Measurements from ENCODE around the gene MTERF2. TPM values are rescaled to one million over a fixed set of nuclear protein-coding genes. Genes with fewer than 3 reads are reported as not detected.

MTERF2 gene
- total RNA-seq, 1 experiment from 2014 or later = 10.9 TPM

GRCh38 chr12:106945261-106945851 lies 41.6 kb downstream of the MTERF2 start:
- H3K9me3 ChIP-seq (ENCODE audit: control insufficient read depth, insufficient read depth, low read depth, low read length) = peaks cover 14% of the 10 kb centered on the region; the same call in 1 of the 2 replicates
- in situ Hi-C loops (cut with HindIII; ENCODE audit: low pct_unique_long_range_greater_than_20kb, low sequenced_read_pairs) (no loop called here), intact Hi-C loops (cut with micrococcal nuclease; ENCODE audit: unreplicated experiment) (no loop called here)
- CTCF ChIA-PET = no interaction called here
- no peaks in the 10 kb centered on the region for H3K4me1 ChIP-seq (ENCODE audit: control insufficient read depth, insufficient read depth, low read length)
- no peaks in the 10 kb centered on the region for H3K36me3 ChIP-seq (ENCODE audit: control insufficient read depth, insufficient read depth, low read length)
- no TSS peak for BruUV-seq (replicated peaks)
- DNase-seq (ENCODE audit: low read depth, low spot score) (no peak), ATAC-seq (no peak)
- TF ChIP-seq, protein P1, sequence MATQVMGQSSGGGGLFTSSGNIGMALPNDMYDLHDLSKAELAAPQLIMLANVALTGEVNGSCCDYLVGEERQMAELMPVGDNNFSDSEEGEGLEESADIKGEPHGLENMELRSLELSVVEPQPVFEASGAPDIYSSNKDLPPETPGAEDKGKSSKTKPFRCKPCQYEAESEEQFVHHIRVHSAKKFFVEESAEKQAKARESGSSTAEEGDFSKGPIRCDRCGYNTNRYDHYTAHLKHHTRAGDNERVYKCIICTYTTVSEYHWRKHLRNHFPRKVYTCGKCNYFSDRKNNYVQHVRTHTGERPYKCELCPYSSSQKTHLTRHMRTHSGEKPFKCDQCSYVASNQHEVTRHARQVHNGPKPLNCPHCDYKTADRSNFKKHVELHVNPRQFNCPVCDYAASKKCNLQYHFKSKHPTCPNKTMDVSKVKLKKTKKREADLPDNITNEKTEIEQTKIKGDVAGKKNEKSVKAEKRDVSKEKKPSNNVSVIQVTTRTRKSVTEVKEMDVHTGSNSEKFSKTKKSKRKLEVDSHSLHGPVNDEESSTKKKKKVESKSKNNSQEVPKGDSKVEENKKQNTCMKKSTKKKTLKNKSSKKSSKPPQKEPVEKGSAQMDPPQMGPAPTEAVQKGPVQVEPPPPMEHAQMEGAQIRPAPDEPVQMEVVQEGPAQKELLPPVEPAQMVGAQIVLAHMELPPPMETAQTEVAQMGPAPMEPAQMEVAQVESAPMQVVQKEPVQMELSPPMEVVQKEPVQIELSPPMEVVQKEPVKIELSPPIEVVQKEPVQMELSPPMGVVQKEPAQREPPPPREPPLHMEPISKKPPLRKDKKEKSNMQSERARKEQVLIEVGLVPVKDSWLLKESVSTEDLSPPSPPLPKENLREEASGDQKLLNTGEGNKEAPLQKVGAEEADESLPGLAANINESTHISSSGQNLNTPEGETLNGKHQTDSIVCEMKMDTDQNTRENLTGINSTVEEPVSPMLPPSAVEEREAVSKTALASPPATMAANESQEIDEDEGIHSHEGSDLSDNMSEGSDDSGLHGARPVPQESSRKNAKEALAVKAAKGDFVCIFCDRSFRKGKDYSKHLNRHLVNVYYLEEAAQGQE (IDR thresholded peaks at IDR 0.05; ENCODE audit: insufficient read depth in 1 of 2, low read depth in 2 of 2, low read length in 1 of 2) = no peak
- H3K27me3 ChIP-seq (ENCODE audit: control insufficient read depth, insufficient read depth, low read length) = no peaks in the 10 kb centered on the region
- no peak overlapping the region for H3K27ac ChIP-seq (ENCODE audit: low read length)
- no peak overlapping the region for H3K4me3 ChIP-seq (ENCODE audit: low read depth in 2 of 2, low read length in 2 of 2)
- POLR2A ChIA-PET = no interaction called here

DNA sequence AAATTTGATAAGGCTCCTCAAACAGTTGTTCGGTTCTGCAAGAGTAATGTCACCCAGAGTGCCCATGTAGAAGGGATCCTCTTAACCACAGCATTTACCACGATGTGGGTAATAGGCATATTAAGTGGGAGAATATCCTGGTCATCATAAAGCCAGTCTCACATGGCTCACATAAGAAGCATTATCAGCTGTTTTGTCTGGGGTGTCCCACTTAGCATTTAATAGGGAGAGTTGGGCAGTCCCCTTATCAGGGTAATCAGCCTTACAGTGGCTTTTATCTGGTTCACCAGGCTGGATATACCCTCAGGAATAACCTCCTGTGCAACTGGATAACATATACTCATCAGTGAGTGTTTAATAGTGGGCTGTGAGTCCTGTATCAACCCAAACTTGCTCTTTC lies 44.2 kb downstream of the MTERF2 start:
- no peak for DNase-seq (ENCODE audit: low read depth, low spot score)
- H3K4me1 ChIP-seq (ENCODE audit: control insufficient read depth, insufficient read depth, low read length) = no peaks in the 10 kb centered on the region
- in situ Hi-C loops (cut with HindIII; ENCODE audit: low pct_unique_long_range_greater_than_20kb, low sequenced_read_pairs) (no loop called here), intact Hi-C loops (cut with micrococcal nuclease; ENCODE audit: unreplicated experiment) (no loop called here)
- no peak overlapping the region for H3K27ac ChIP-seq (ENCODE audit: low read length)
- ChIA-PET CTCF (no interaction called here), POLR2A (no interaction called here)
- H3K9me3 ChIP-seq (ENCODE audit: control insufficient read depth, insufficient read depth, low read depth, low read length) = peaks cover 14% of the 10 kb centered on the region; the same call in 1 of the 2 replicates
- no peaks in the 10 kb centered on the region for H3K36me3 ChIP-seq (ENCODE audit: control insufficient read depth, insufficient read depth, low read length)
- H3K27me3 ChIP-seq (ENCODE audit: control insufficient read depth, insufficient read depth, low read length) = no peaks in the 10 kb centered on the region
- H3K4me3 ChIP-seq (ENCODE audit: low read depth in 2 of 2, low read length in 2 of 2) = no peak overlapping the region
- TF ChIP-seq TCF7L2 (IDR thresholded peaks at IDR 0.05; ENCODE audit: low read depth, low read length) = no peak
- TF ChIP-seq, protein P1 (IDR thresholded peaks at IDR 0.05; ENCODE audit: insufficient read depth in 1 of 2, low read depth in 2 of 2, low read length in 1 of 2) = no peak
- no peak for ATAC-seq
- BruUV-seq (replicated peaks) = no TSS peak

DNA sequence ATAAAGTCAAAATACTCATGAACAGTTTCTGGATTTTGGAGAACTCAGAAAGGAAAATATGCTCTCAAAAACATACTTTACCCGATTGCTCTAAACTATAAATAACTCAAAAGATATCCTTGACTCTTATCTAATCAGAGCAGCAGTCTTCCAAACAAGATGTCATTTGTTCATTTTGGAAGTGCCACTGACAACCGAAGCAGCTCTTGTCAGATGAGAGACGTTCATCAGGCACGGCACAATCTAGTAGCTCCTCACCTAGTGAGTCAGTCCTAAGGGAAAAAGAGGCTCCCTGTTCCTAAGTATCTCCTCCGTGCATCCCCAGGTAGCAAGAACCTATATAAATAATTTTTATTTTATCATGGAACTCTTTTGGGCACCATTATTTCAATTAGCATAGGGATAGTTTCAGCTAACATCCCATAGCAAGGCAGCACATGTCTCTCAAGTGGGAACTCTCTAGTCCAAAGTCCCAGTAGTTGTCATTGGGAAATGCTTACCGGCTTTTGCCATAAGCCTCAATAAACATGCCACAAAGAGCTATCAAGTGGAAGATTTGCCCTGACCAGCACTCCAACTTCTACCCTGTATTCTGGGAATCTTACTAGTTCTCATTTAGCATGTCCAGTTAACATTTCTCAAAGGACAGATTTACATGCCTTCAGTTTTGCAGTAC lies 45.3 kb downstream of the MTERF2 start:
- Histone ChIP-seq H3K36me3 (ENCODE audit: control insufficient read depth, insufficient read depth, low read length) (no peaks in the 10 kb centered on the region), H3K9me3 (ENCODE audit: control insufficient read depth, insufficient read depth, low read depth, low read length) (peaks cover 14% of the 10 kb centered on the region; the same call in 1 of the 2 replicates), H3K4me3 (ENCODE audit: low read depth in 2 of 2, low read length in 2 of 2) (no peak overlapping the region), H3K27ac (ENCODE audit: low read length) (no peak overlapping the region), H3K4me1 (ENCODE audit: control insufficient read depth, insufficient read depth, low read length) (no peaks in the 10 kb centered on the region), H3K27me3 (ENCODE audit: control insufficient read depth, insufficient read depth, low read length) (no peaks in the 10 kb centered on the region)
- intact Hi-C loops (cut with micrococcal nuclease; ENCODE audit: unreplicated experiment) (no loop called here), in situ Hi-C loops (cut with HindIII; ENCODE audit: low pct_unique_long_range_greater_than_20kb, low sequenced_read_pairs) (no loop called here)
- TF ChIP-seq POLR2AphosphoS5 (IDR thresholded peaks at IDR 0.05; ENCODE audit: low read depth, low read length) = no peak
- TF ChIP-seq TCF7L2 (IDR thresholded peaks at IDR 0.05; ENCODE audit: low read depth, low read length) = no peak
- TF ChIP-seq CTCF (IDR thresholded peaks at IDR 0.05) = no peak
- ChIA-PET CTCF (no interaction called here), POLR2A (no interaction called here)
- ATAC-seq (no peak), DNase-seq (ENCODE audit: low read depth, low spot score) (no peak)
- BruUV-seq (replicated peaks) = no TSS peak
